SU-DHL-6 (cell line): ENCODE measurements around the gene MDFI.

Experiments used
- H2AFZ ChIP-seq: fragments of 200-600 bp; sonication (generic); 2 replicates; pipeline ENCODE4 v1.6.1; 2014; ENCODE audit warnings: low read depth, mild to moderate bottlenecking, moderate library complexity, mixed read lengths, antibody characterized with exemption, low read length; ENCODE audit not compliant: severe bottlenecking
- H3F3A ChIP-seq: fragments of 200-600 bp; shearing (Covaris generic); 2 replicates; pipeline ENCODE4 v1.6.0; 2016; ENCODE audit warnings: antibody characterized with exemption, mild to moderate bottlenecking; ENCODE audit not compliant: insufficient read depth
- H3K27ac ChIP-seq: fragments of 200-600 bp; sonication (generic); 2 replicates; pipeline ENCODE4 v1.5.1; 2016; ENCODE audit warnings: low read depth, mild to moderate bottlenecking, low read length, moderate library complexity, mixed read lengths
- H3K27me3 ChIP-seq: fragments of 200-600 bp; sonication (generic), shearing (Covaris generic); 2 replicates; pipeline ENCODE4 v1.6.0; 2014; ENCODE audit warnings: mild to moderate bottlenecking, low read length
- H3K36me3 ChIP-seq: fragments of 200-600 bp; sonication (generic); 2 replicates; pipeline ENCODE4 v1.6.1; 2014; ENCODE audit warnings: mild to moderate bottlenecking, low read length, mixed read lengths
- H3K4me2 ChIP-seq: fragments of 300-600, 200-600 bp; shearing (Covaris generic), sonication (generic); 2 replicates; pipeline ENCODE4 v1.6.0; 2014; ENCODE audit warnings: low read length, low read depth, mild to moderate bottlenecking; ENCODE audit not compliant: poor library complexity, severe bottlenecking
- H3K4me3 ChIP-seq: fragments of 200-600 bp; sonication (generic); 2 replicates; pipeline ENCODE4 v1.5.1; 2014; ENCODE audit warnings: antibody characterized with exemption, low read length, mild to moderate bottlenecking, mixed read lengths; ENCODE audit not compliant: insufficient read depth, poor library complexity, severe bottlenecking
- H3K79me2 ChIP-seq: fragments of 200-600 bp; sonication (generic); 2 replicates; pipeline ENCODE4 v1.6.1; 2014; ENCODE audit warnings: mild to moderate bottlenecking, low read length, moderate library complexity; ENCODE audit not compliant: insufficient read depth
- H3K9ac ChIP-seq: fragments of 200-600 bp; sonication (generic); 2 replicates; pipeline ENCODE4 v1.7.0; 2014; ENCODE audit warnings: mild to moderate bottlenecking, low read length
- H3K9me2 ChIP-seq: fragments of 200-600 bp; sonication (generic); replicated peaks from 2 replicates; pipeline ENCODE4 v1.6.1; 2014; ENCODE audit warnings: low read length; ENCODE audit not compliant: insufficient read depth
- H3K9me3 ChIP-seq: fragments of 200-600 bp; sonication (generic); 2 replicates; pipeline ENCODE4 v1.6.1; 2014; ENCODE audit warnings: low read length, mixed read lengths; ENCODE audit not compliant: insufficient read depth
- H4K20me1 ChIP-seq: fragments of 200-600 bp; sonication (generic); 2 replicates; pipeline ENCODE4 v1.6.1; 2014; ENCODE audit warnings: low read depth, mild to moderate bottlenecking, antibody characterized with exemption, low read length, moderate library complexity, mixed read lengths
- EZH2phosphoT487 ChIP-seq: fragments of 200-600 bp; sonication (generic), shearing (Covaris generic); conservative IDR thresholded peaks from 2 replicates; pipeline ENCODE4 v1.6.1; 2018; ENCODE audit warnings: mild to moderate bottlenecking, antibody characterized with exemption, low read length, moderate library complexity, mixed read lengths
- TF ChIP-seq, protein P1 (sequence below): fragments of 200-600 bp; sonication (generic); IDR thresholded peaks from one replicate; pipeline ENCODE4 v1.5.1; 2017; ENCODE audit warnings: antibody characterized with exemption, mild to moderate bottlenecking, low read length, moderate library complexity; ENCODE audit not compliant: insufficient read depth, poor library complexity, severe bottlenecking

MDFI gene

GRCh38 chr6:41696788-41697187 is 58.5 kb downstream of the MDFI start:
- H3K27me3 ChIP-seq: no peaks in the 10 kb centered on the region
- H2AFZ ChIP-seq: no peak overlapping the region
- no peak for TF ChIP-seq EZH2phosphoT487
- TF ChIP-seq, protein P1, sequence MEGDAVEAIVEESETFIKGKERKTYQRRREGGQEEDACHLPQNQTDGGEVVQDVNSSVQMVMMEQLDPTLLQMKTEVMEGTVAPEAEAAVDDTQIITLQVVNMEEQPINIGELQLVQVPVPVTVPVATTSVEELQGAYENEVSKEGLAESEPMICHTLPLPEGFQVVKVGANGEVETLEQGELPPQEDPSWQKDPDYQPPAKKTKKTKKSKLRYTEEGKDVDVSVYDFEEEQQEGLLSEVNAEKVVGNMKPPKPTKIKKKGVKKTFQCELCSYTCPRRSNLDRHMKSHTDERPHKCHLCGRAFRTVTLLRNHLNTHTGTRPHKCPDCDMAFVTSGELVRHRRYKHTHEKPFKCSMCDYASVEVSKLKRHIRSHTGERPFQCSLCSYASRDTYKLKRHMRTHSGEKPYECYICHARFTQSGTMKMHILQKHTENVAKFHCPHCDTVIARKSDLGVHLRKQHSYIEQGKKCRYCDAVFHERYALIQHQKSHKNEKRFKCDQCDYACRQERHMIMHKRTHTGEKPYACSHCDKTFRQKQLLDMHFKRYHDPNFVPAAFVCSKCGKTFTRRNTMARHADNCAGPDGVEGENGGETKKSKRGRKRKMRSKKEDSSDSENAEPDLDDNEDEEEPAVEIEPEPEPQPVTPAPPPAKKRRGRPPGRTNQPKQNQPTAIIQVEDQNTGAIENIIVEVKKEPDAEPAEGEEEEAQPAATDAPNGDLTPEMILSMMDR: no peak
- H3K9me3 ChIP-seq: no peaks in the 10 kb centered on the region
- H3K9ac ChIP-seq: no peak overlapping the region
- H3K9me2 ChIP-seq: no peaks in the 10 kb centered on the region
- H3K79me2 ChIP-seq: peaks cover 83% of the 10 kb centered on the region
- H3K4me3 ChIP-seq: no peak overlapping the region
- 0 out of 2 replicates have a peak, but pooled peaks cover 2% of the 10 kb centered on the region for H3K36me3 ChIP-seq
- peaks cover 4% of the 10 kb centered on the region; the same call in 1 of the 2 replicates for H4K20me1 ChIP-seq
- H3K27ac ChIP-seq: no peak overlapping the region
- H3F3A ChIP-seq: peaks cover 5% of the 10 kb centered on the region; the same call in 1 of the 2 replicates
- no peak overlapping the region for H3K4me2 ChIP-seq

DNA sequence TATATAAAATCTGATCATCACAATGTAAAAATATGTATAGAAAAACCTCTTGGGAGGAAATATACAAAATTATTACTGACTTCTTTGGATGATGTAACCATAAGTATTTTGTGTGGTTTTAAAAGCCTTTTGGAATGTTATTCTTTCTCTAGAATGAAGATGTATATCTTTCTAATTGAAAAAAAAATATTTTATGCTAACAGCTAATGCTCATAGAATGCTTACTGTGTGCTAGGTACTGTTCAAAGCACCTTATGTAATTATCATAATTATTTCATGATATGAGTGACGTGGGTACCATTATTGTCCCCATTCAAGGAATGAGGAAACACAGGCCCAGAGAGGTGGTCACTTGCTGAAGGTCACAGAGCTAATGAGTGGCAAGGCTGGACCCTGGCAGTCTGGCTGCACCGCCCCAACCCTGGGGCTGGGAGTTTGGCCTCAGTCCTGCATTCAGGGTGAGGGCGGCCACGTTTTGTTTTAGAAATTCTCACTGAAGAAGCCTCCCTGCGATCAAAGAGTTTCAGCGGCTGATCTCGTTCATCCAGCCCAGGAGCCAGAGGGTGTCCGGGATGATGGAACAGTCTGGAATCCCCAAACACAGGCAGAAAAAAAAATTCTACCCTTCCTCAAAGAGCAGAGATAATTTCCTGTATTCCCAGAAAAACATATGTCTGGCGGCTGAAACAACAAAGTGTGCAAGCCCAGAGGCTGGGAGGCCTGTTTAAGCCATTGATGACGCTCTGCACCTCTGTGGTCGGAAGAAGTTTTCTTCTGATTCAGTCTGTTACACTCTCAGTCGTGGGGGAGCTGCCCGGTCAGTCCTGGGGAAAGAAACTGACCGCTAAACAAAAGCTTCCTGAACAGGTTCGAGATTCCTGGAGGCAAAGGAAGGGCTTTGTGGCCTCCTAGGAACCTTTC is 59.9 kb downstream of the MDFI start:
- H4K20me1 ChIP-seq: 0 out of 2 replicates have a peak, but pooled peaks cover 4% of the 10 kb centered on the region
- no peak overlapping the region for H2AFZ ChIP-seq
- H3K9ac ChIP-seq: no peak overlapping the region
- H3K27ac ChIP-seq: no peak overlapping the region
- H3K9me3 ChIP-seq: no peaks in the 10 kb centered on the region
- 0 out of 2 replicates have a peak, but pooled peaks cover 2% of the 10 kb centered on the region for H3K36me3 ChIP-seq
- peaks cover 5% of the 10 kb centered on the region; the same call in 1 of the 2 replicates for H3F3A ChIP-seq
- TF ChIP-seq, protein P1: no peak
- TF ChIP-seq EZH2phosphoT487: no peak
- H3K9me2 ChIP-seq: no peaks in the 10 kb centered on the region
- no peak overlapping the region for H3K4me2 ChIP-seq
- H3K4me3 ChIP-seq: no peak overlapping the region
- no peaks in the 10 kb centered on the region for H3K27me3 ChIP-seq
- H3K79me2 ChIP-seq: peaks cover 83% of the 10 kb centered on the region

GRCh38 chr6:41699063-41699462 is 60.8 kb downstream of the MDFI start:
- no peak overlapping the region for H3K4me2 ChIP-seq

More at GRCh38 chr6:41699063-41699462, 60.8 kb downstream of the MDFI start:
- H3F3A ChIP-seq: peaks cover 5% of the 10 kb centered on the region; the same call in 1 of the 2 replicates
- H4K20me1 ChIP-seq: 0 out of 2 replicates have a peak, but pooled peaks cover 4% of the 10 kb centered on the region
- H2AFZ ChIP-seq: no peak overlapping the region
- no peak overlapping the region for H3K4me3 ChIP-seq
- H3K9me3 ChIP-seq: no peaks in the 10 kb centered on the region
- no peak overlapping the region for H3K9ac ChIP-seq
- H3K27ac ChIP-seq: no peak overlapping the region
- peaks cover 88% of the 10 kb centered on the region for H3K79me2 ChIP-seq
- H3K27me3 ChIP-seq: no peaks in the 10 kb centered on the region
- 0 out of 2 replicates have a peak, but pooled peaks cover 2% of the 10 kb centered on the region for H3K36me3 ChIP-seq
- H3K9me2 ChIP-seq: no peaks in the 10 kb centered on the region
- TF ChIP-seq, protein P1: no peak
- TF ChIP-seq EZH2phosphoT487: no peak
